Keratinocyte (primary cell): ENCODE data around the gene BAHCC1. TPM values are rescaled to one million over a fixed set of nuclear protein-coding genes. Genes with fewer than 3 reads are reported as not detected.

Source experiments
- DNase-seq: peaks from one replicate; pipeline ENCODE4 v3.0.0-alpha.2; 2011; ENCODE audit warnings: low read depth, missing footprints, low spot score
- FAIRE-seq: peaks from 2 replicates; lab custom pipeline; 2011; peaks lifted over from hg19 to GRCh38; lab: Jason Lieb, UNC
- H2AFZ ChIP-seq: 2 replicates; pipeline ENCODE4 v1.6.0; 2012; ENCODE audit warnings: low read length, control low read depth, inconsistent platforms; ENCODE audit not compliant: control insufficient read depth
- H3K27ac ChIP-seq: 2 replicates; pipeline ENCODE4 v1.5.1; 2011; ENCODE audit warnings: low read length; ENCODE audit not compliant: control insufficient read depth, insufficient read depth
- H3K27me3 ChIP-seq: 3 replicates; pipeline ENCODE4 v1.6.0; 2011; ENCODE audit warnings: low read length; ENCODE audit not compliant: control insufficient read depth, insufficient read depth; ENCODE audit errors: extremely low read depth
- H3K36me3 ChIP-seq, 2 experiments: 2 replicates in 1 of 2; 3 replicates in 1 of 2; pipeline ENCODE4 v1.5.1; 2011; ENCODE audit warnings: low read length in 2 of 2, mild to moderate bottlenecking in 1 of 2; ENCODE audit not compliant: control insufficient read depth in 2 of 2, insufficient read depth in 2 of 2; ENCODE audit errors: extremely low read depth in 1 of 2
- H3K4me1 ChIP-seq: 3 replicates; pipeline ENCODE4 v1.5.1; 2011; ENCODE audit warnings: low read length; ENCODE audit not compliant: control insufficient read depth, insufficient read depth; ENCODE audit errors: extremely low read depth
- H3K4me2 ChIP-seq: 3 replicates; pipeline ENCODE4 v1.6.0; 2011; ENCODE audit warnings: low read depth, low read length; ENCODE audit not compliant: control insufficient read depth, insufficient read depth; ENCODE audit errors: extremely low read depth
- H3K4me3 ChIP-seq, 3 experiments: fragments of 200-600 bp in 1 of 3; sonication (generic) in 1 of 3; 2 replicates in 2 of 3; 3 replicates in 1 of 3; pipeline ENCODE4 v1.5.1; 2011 to 2016; ENCODE audit warnings: low read length in 3 of 3, mild to moderate bottlenecking in 3 of 3, control low read depth in 2 of 3, inconsistent platforms in 1 of 3, low read depth in 1 of 3, mixed read lengths in 1 of 3, mixed run types in 1 of 3, moderate library complexity in 1 of 3; ENCODE audit not compliant: control insufficient read depth in 2 of 3, insufficient read depth in 2 of 3; ENCODE audit errors: extremely low read depth in 1 of 3
- H3K79me2 ChIP-seq: 2 replicates; pipeline ENCODE4 v1.6.0; 2012; ENCODE audit warnings: low read length; ENCODE audit not compliant: control insufficient read depth, insufficient read depth
- H3K9ac ChIP-seq: 3 replicates; pipeline ENCODE4 v1.6.0; 2011; ENCODE audit warnings: low read length; ENCODE audit not compliant: control insufficient read depth, insufficient read depth; ENCODE audit errors: extremely low read depth
- H3K9me1 ChIP-seq: 3 replicates; pipeline ENCODE4 v1.6.0; 2011; ENCODE audit warnings: low read length; ENCODE audit not compliant: control insufficient read depth, insufficient read depth; ENCODE audit errors: extremely low read depth
- H3K9me3 ChIP-seq: 2 replicates; pipeline ENCODE4 v1.5.1; 2012; ENCODE audit warnings: low read depth, low read length; ENCODE audit not compliant: control insufficient read depth
- H4K20me1 ChIP-seq: 3 replicates; pipeline ENCODE4 v1.6.0; 2011; ENCODE audit warnings: low read length; ENCODE audit not compliant: control insufficient read depth, insufficient read depth; ENCODE audit errors: extremely low read depth
- CTCF ChIP-seq, 3 experiments: IDR thresholded peaks in 1 of 3; conservative IDR thresholded peaks in 1 of 3; optimal IDR thresholded peaks in 1 of 3; 2 replicates in 2 of 3; 3 replicates in 1 of 3; pipeline versions ENCODE3 to v1.5.1; 2011; ENCODE audit warnings: low read length in 3 of 3, mild to moderate bottlenecking in 3 of 3, moderate library complexity in 2 of 3, control low read depth in 1 of 3, inconsistent platforms in 1 of 3; ENCODE audit not compliant: insufficient read depth in 2 of 3; ENCODE audit errors: extremely low read depth in 1 of 3
- EZH2 ChIP-seq: IDR thresholded peaks from one replicate; pipeline ENCODE4 v1.6.1; 2012; ENCODE audit warnings: inconsistent platforms, mild to moderate bottlenecking, low read length, moderate library complexity
- dilution Hi-C: fragments of 300-500 bp; cut with MboI; formaldehyde crosslinking; loops from one replicate; pipeline ENCODE4 v1.7.0; 2020; ENCODE audit warnings: low sequenced_read_pairs; ENCODE audit not compliant: extremely low pct_ligation_motif_present
- polyA plus RNA-seq, 5 experiments: library from polyadenylated mRNA; depleted of rRNA in 3 of 5; stranded (reverse) in 3 of 5; stranded (forward) in 1 of 5; unstranded in 1 of 5; fragments of >200 nt; gene quantifications; 1 replicate in 1 of 5; 2 replicates in 3 of 5; 3 replicates in 1 of 5; pipeline versions ENCODE4 v1.2.1 to v1.2.3, GENCODE V29; 2011 to 2012; ENCODE audit warnings: missing spikeins in 2 of 5, low read depth in 1 of 5, low replicate concordance in 1 of 5

BAHCC1 gene
- polyA plus RNA-seq, 1 donor (not counting 4 experiments of a cell fraction or from before 2014, with no cell fraction given), result 0.52 TPM

DNA sequence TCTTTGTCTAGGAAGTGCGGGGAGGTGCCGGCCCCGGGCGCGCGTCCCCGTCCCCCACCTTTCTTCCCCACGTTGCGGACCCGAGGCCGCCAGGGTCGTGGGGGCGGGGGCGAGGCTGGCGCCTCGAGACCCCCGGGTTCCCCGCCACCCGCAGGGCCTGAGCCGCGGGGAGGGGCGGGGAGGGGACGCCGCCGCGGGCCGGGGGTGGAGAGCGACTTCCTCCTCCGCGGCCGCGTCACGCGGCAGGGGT lies 119.2 kb downstream of the BAHCC1 start:
- H3K9me3 ChIP-seq, result peaks cover 2% of the 10 kb centered on the region
- peak overlapping the region; percentile 51 for H3K4me2 ChIP-seq
- peaks cover 28% of the 10 kb centered on the region for H4K20me1 ChIP-seq
- H3K9me1 ChIP-seq, result no peaks in the 10 kb centered on the region
- peak overlapping the region; percentile 73 for H3K27ac ChIP-seq
- no peak overlapping the region for H2AFZ ChIP-seq
- H3K79me2 ChIP-seq, result peaks cover 26% of the 10 kb centered on the region
- peaks cover 20 to 27% of the 10 kb centered on the region in 2 experiments for H3K36me3 ChIP-seq
- dilution Hi-C loops, result no loop called here
- TF ChIP-seq CTCF (optimal IDR thresholded peaks at IDR 0.05 in 1 of 3, IDR thresholded peaks at IDR 0.05 in 1 of 3, conservative IDR thresholded peaks at IDR 0.05 in 1 of 3; ENCODE audit: extremely low read depth in 1 of 3, insufficient read depth in 2 of 3, low read length in 3 of 3) (no peak), EZH2 (no peak)
- peak overlapping the region; percentile 25 to 59 (median 51) for H3K4me3 ChIP-seq
- peak overlapping the region; percentile 67 for H3K9ac ChIP-seq
- H3K27me3 ChIP-seq, result no peaks in the 10 kb centered on the region
- no peak for DNase-seq
- peaks cover 15% of the 10 kb centered on the region for H3K4me1 ChIP-seq
- no peak for FAIRE-seq

GRCh38 chr17:81514739-81515529 lies 119.7 kb downstream of the BAHCC1 start:
- H3K4me3 ChIP-seq, result peak overlapping the region; percentile 51 to 71 (median 59)
- dilution Hi-C loops, result no loop called here
- H3K9me1 ChIP-seq, result no peaks in the 10 kb centered on the region
- no peak for TF ChIP-seq EZH2
- peaks cover 20 to 22% of the 10 kb centered on the region in 2 experiments for H3K36me3 ChIP-seq
- H3K4me1 ChIP-seq, result peaks cover 19% of the 10 kb centered on the region
- H3K79me2 ChIP-seq, result peaks cover 26% of the 10 kb centered on the region
- H3K4me2 ChIP-seq, result peak overlapping the region; percentile 93
- peak overlapping the region; percentile 67 for H3K9ac ChIP-seq
- peaks cover 23% of the 10 kb centered on the region for H4K20me1 ChIP-seq
- H3K27me3 ChIP-seq, result no peaks in the 10 kb centered on the region
- no peak overlapping the region for H2AFZ ChIP-seq
- peak overlapping the region; percentile 49 for H3K27ac ChIP-seq
- DNase-seq, result no peak
- FAIRE-seq, result no peak
- peaks cover 2% of the 10 kb centered on the region for H3K9me3 ChIP-seq
